OCI-LY3 (cell line): ENCODE data around the gene FXR2.

ENCODE experiments used
- H2AFZ ChIP-seq: fragments of 200-600, 300-600 bp; shearing (Covaris generic); 2 replicates; pipeline ENCODE4 v1.6.0; 2014; ENCODE audit warnings: antibody characterized with exemption, low read depth, low read length
- H3K27ac ChIP-seq: fragments of 200-600, 300-600 bp; sonication (generic); 2 replicates; pipeline ENCODE4 v1.5.1; 2014; ENCODE audit warnings: mild to moderate bottlenecking, low read length, moderate library complexity, mixed read lengths
- H3K27me3 ChIP-seq: fragments of 200-600, 300-600 bp; sonication (generic); 2 replicates; pipeline ENCODE4 v1.6.1; 2014; ENCODE audit warnings: low read depth, low read length, mixed read lengths
- H3K36me3 ChIP-seq: fragments of 200-600, 300-600 bp; sonication (generic); replicated peaks from 2 replicates; pipeline ENCODE3; 2014; ENCODE audit warnings: low read depth, low read length, mixed read lengths
- H3K4me1 ChIP-seq: fragments of 300-600, 200-600 bp; sonication (generic); 2 replicates; pipeline ENCODE4 v1.6.1; 2014; ENCODE audit warnings: low read length, mixed read lengths
- H3K4me2 ChIP-seq: fragments of 200-600, 300-600 bp; sonication (generic); 2 replicates; pipeline ENCODE4 v1.6.1; 2014; ENCODE audit warnings: low read length, mixed read lengths
- H3K4me3 ChIP-seq: fragments of 300-600, 200-600 bp; sonication (generic); 2 replicates; pipeline ENCODE4 v1.5.1; 2014; ENCODE audit warnings: antibody characterized with exemption, mild to moderate bottlenecking, low read length, moderate library complexity
- H3K79me2 ChIP-seq: fragments of 300-600, 200-600 bp; shearing (Covaris generic); 2 replicates; pipeline ENCODE4 v1.6.1; 2014; ENCODE audit warnings: mild to moderate bottlenecking, low read length, mixed read lengths
- H3K9ac ChIP-seq: fragments of 300-600, 200-600 bp; shearing (Covaris generic); 2 replicates; pipeline ENCODE4 v1.6.0; 2014; ENCODE audit warnings: mild to moderate bottlenecking, low read length, moderate library complexity
- H3K9me3 ChIP-seq: fragments of 200-600, 300-600 bp; shearing (Covaris generic); 2 replicates; pipeline ENCODE4 v1.6.1; 2014; ENCODE audit warnings: low read length, mixed read lengths; ENCODE audit not compliant: insufficient read depth
- H4K20me1 ChIP-seq: fragments of 200-600, 300-600 bp; sonication (generic); 2 replicates; pipeline ENCODE4 v1.6.1; 2016; ENCODE audit warnings: low read length, mixed read lengths; ENCODE audit not compliant: insufficient read depth
- EZH2phosphoT487 ChIP-seq: fragments of 200-600 bp; shearing (Covaris generic); IDR thresholded peaks from 2 replicates; pipeline ENCODE4 v1.6.1; 2018; ENCODE audit warnings: antibody characterized with exemption, mixed run types, low read depth
- TF ChIP-seq, protein P1 (sequence below): fragments of 200-600, 300-600 bp; sonication (generic); IDR thresholded peaks from 2 replicates; pipeline ENCODE4 v1.5.1; 2014; ENCODE audit warnings: antibody characterized with exemption, low read length, low read depth

The FXR2 gene

DNA sequence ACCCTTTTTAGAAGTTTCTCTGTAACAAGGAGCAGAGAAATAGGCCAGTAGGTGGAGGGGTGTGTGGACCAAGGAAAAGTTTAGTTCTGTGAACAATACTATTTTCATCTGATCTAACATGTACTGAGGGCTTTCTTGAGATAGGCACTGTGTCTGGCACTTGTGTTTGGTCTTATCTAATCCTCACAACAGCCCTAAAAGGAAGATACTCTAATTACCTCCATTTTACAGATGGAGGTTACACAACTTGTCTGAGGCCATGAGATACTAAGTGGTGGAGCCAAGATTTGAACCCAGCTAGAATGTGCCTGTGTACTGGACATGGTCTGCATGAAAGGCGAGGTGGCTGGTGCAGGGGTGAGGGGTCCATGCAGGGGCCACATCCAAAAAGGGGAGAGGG lies 61.3 kb downstream of the FXR2 start:
- H3K27me3 ChIP-seq: no peaks in the 10 kb centered on the region
- H3K4me2 ChIP-seq: peak overlapping the region; percentile 87
- no peaks in the 10 kb centered on the region for H3K36me3 ChIP-seq
- peaks cover 41% of the 10 kb centered on the region for H3K4me1 ChIP-seq
- TF ChIP-seq, protein P1, sequence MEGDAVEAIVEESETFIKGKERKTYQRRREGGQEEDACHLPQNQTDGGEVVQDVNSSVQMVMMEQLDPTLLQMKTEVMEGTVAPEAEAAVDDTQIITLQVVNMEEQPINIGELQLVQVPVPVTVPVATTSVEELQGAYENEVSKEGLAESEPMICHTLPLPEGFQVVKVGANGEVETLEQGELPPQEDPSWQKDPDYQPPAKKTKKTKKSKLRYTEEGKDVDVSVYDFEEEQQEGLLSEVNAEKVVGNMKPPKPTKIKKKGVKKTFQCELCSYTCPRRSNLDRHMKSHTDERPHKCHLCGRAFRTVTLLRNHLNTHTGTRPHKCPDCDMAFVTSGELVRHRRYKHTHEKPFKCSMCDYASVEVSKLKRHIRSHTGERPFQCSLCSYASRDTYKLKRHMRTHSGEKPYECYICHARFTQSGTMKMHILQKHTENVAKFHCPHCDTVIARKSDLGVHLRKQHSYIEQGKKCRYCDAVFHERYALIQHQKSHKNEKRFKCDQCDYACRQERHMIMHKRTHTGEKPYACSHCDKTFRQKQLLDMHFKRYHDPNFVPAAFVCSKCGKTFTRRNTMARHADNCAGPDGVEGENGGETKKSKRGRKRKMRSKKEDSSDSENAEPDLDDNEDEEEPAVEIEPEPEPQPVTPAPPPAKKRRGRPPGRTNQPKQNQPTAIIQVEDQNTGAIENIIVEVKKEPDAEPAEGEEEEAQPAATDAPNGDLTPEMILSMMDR: no peak
- peak overlapping the region; percentile 44; the same call in 1 of the 2 replicates for H3K9ac ChIP-seq
- H2AFZ ChIP-seq: no peak overlapping the region
- no peaks in the 10 kb centered on the region for H4K20me1 ChIP-seq
- no peaks in the 10 kb centered on the region for H3K79me2 ChIP-seq
- H3K9me3 ChIP-seq: no peaks in the 10 kb centered on the region
- H3K4me3 ChIP-seq: peak overlapping the region; percentile 56; the same call in 1 of the 2 replicates
- peak overlapping the region; percentile 89 for H3K27ac ChIP-seq

DNA sequence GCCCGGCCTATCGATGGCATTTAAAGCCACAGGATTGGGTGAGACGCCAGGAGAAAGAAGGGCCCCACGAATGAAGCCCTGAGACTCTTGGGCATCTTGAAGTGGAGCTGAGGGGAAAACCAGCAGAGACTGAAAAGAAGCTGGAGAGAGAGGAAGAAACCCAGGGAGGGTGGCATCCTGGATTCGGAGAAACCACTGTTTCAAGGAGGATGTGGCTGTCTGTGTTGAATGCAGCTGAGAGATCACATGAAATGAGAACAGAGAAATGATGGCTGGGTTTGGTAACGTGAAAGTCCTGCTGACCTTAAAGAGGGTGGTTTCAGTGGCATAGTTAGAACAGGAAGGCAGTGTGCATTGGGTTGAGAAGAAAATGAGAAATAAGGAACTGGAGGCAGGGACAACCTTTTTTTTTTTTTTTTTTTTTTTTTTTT lies 62.1 kb downstream of the FXR2 start:
- H2AFZ ChIP-seq: 0 out of 2 replicates have a peak overlapping the region, but pooled peaks have one; percentile 60
- H3K9me3 ChIP-seq: no peaks in the 10 kb centered on the region
- H3K27me3 ChIP-seq: no peaks in the 10 kb centered on the region
- H3K4me2 ChIP-seq: peak overlapping the region; percentile 87
- H3K27ac ChIP-seq: peak overlapping the region; percentile 89
- H3K36me3 ChIP-seq: no peaks in the 10 kb centered on the region
- H3K4me1 ChIP-seq: peaks cover 35% of the 10 kb centered on the region
- H4K20me1 ChIP-seq: no peaks in the 10 kb centered on the region
- no peaks in the 10 kb centered on the region for H3K79me2 ChIP-seq
- TF ChIP-seq, protein P1: no peak
- TF ChIP-seq EZH2phosphoT487: no peak
- H3K9ac ChIP-seq: peak overlapping the region; percentile 50
- peak overlapping the region; percentile 56 for H3K4me3 ChIP-seq

DNA sequence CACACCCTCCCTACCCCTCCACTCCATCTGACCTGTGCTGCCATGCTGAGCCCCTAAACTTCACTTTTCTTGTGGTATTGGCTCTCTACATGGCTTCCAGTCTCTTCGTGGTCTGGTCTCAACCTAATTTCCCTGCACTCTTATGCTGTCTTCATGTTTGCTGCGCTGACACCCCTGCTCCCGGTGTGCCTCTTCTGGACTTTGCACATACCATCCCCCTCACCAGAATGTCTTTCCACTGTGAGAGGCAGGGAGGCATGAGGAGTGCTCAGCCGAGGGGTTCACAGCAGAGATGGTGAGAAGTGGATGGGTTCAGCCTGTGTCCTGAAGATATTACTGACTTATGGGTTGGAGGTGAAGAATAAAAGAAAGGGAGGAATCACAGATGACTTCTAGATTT lies 63.3 kb downstream of the FXR2 start:
- Histone ChIP-seq H3K9me3 (no peaks in the 10 kb centered on the region), H3K79me2 (no peaks in the 10 kb centered on the region), H3K4me2 (no peak overlapping the region), H2AFZ (no peak overlapping the region), H3K27me3 (no peaks in the 10 kb centered on the region), H4K20me1 (no peaks in the 10 kb centered on the region), H3K4me1 (peaks cover 31% of the 10 kb centered on the region), H3K4me3 (no peak overlapping the region), H3K27ac (no peak overlapping the region; the same call in 1 of the 2 replicates), H3K36me3 (no peaks in the 10 kb centered on the region), H3K9ac (no peak overlapping the region)
- TF ChIP-seq, protein P1: no peak
- TF ChIP-seq EZH2phosphoT487: no peak

DNA sequence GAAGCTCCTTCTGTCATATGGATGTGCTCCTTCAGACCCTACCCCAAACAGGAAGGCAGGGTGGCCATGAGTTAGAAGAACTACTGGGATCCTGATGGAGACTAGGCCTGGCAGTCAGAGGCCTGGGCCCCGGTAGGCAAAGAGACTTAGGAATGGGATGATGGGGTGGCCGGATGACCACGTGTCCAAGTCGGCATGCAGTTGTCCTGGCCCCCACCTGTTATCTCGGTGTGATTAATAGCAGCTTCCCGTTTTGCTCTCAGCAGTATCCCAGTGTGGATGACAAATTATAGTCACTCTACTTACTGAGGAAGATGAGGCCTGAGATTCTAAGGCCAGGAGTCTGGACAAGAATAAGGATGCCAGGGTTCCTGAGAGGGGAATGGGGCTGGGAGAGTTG lies 64.4 kb downstream of the FXR2 start:
- Histone ChIP-seq H3K27ac (no peak overlapping the region), H3K9ac (no peak overlapping the region), H3K4me1 (peaks cover 31% of the 10 kb centered on the region), H3K36me3 (no peaks in the 10 kb centered on the region), H3K79me2 (no peaks in the 10 kb centered on the region), H3K4me2 (no peak overlapping the region), H4K20me1 (no peaks in the 10 kb centered on the region), H2AFZ (no peak overlapping the region), H3K9me3 (no peaks in the 10 kb centered on the region), H3K4me3 (no peak overlapping the region), H3K27me3 (no peaks in the 10 kb centered on the region)
- no peak for TF ChIP-seq EZH2phosphoT487
- TF ChIP-seq, protein P1: no peak
